Measurements from ENCODE around the gene HMBS.

- no peak for TF ChIP-seq CTCF (IDR thresholded peaks at IDR 0.05)
- TF ChIP-seq POLR2A (IDR thresholded peaks at IDR 0.05): no peak
Observed at GRCh38 chr11:119088406-119088805, 3.7 kb downstream of the HMBS start.

Measured in uterus (tissue), 2 donors.